Muscle layer of colon (tissue), 2 donors: ENCODE measurements around the gene CDCA5.

Source experiments
- H3K27ac ChIP-seq: one replicate; pipeline ENCODE4 v1.7.0; 2013; ENCODE audit warnings: low read depth, mild to moderate bottlenecking, low read length, moderate library complexity
- H3K27me3 ChIP-seq, 2 donors: one replicate each; pipeline ENCODE4 v1.7.0; 2013; ENCODE audit warnings: low read length in 2 of 2, mild to moderate bottlenecking in 2 of 2; ENCODE audit not compliant: insufficient read depth in 2 of 2, control insufficient read depth in 1 of 2
- H3K36me3 ChIP-seq: one replicate; pipeline ENCODE4 v1.7.0; 2013; ENCODE audit warnings: mild to moderate bottlenecking, low read length; ENCODE audit not compliant: insufficient read depth
- H3K4me1 ChIP-seq: one replicate; pipeline ENCODE4 v1.7.0; 2013; ENCODE audit warnings: mild to moderate bottlenecking, low read length; ENCODE audit not compliant: insufficient read depth
- H3K4me3 ChIP-seq, 2 donors: one replicate each; pipeline ENCODE4 v1.7.0; 2013; ENCODE audit warnings: low read length in 2 of 2, low read depth in 1 of 2, mild to moderate bottlenecking in 1 of 2, moderate library complexity in 1 of 2
- H3K9ac ChIP-seq: one replicate; pipeline ENCODE4 v1.7.0; 2013; ENCODE audit warnings: low read length
- H3K9me3 ChIP-seq: one replicate; pipeline ENCODE4 v1.7.0; 2013; ENCODE audit warnings: mild to moderate bottlenecking, low read length
- donor health status: abdominal sarcoma.
- donor health status: Adenocarcinoma of cecum.

CDCA5 gene

GRCh38 chr11:65110354-65110861 is 26.6 kb upstream of the CDCA5 start:
- peaks cover 31% of the 10 kb centered on the region for H3K4me1 ChIP-seq
- peaks cover 16% of the 10 kb centered on the region for H3K36me3 ChIP-seq
- no peak overlapping the region for H3K9ac ChIP-seq
- H3K9me3 ChIP-seq, result no peaks in the 10 kb centered on the region
- peaks cover 0 to 6% of the 10 kb centered on the region in 2 donors for H3K27me3 ChIP-seq
- H3K4me3 ChIP-seq, result no peak overlapping the region
- H3K27ac ChIP-seq, result peak overlapping the region; percentile 58

GRCh38 chr11:65109231-65110198 is 25.7 kb upstream of the CDCA5 start:
- peaks cover 31% of the 10 kb centered on the region for H3K4me1 ChIP-seq
- no peaks in the 10 kb centered on the region for H3K9me3 ChIP-seq
- H3K9ac ChIP-seq, result no peak overlapping the region
- peaks cover 0 to 6% of the 10 kb centered on the region in 2 donors for H3K27me3 ChIP-seq
- H3K4me3 ChIP-seq, result no peak overlapping the region
- peaks cover 23% of the 10 kb centered on the region for H3K36me3 ChIP-seq
- no peak overlapping the region for H3K27ac ChIP-seq

GRCh38 chr11:65108469-65109123 is 24.8 kb upstream of the CDCA5 start:
- Histone ChIP-seq H3K27ac (no peak overlapping the region), H3K9ac (no peak overlapping the region), H3K36me3 (peaks cover 24% of the 10 kb centered on the region), H3K4me3 (no peak overlapping the region), H3K27me3 (peaks cover 0 to 6% of the 10 kb centered on the region in 2 donors), H3K9me3 (no peaks in the 10 kb centered on the region), H3K4me1 (peaks cover 29% of the 10 kb centered on the region)

GRCh38 chr11:65107751-65108468 is 24.1 kb upstream of the CDCA5 start:
- H3K4me3 ChIP-seq, result no peak overlapping the region
- no peak overlapping the region for H3K27ac ChIP-seq
- no peaks in the 10 kb centered on the region for H3K9me3 ChIP-seq
- H3K36me3 ChIP-seq, result peaks cover 24% of the 10 kb centered on the region
- H3K4me1 ChIP-seq, result peaks cover 22% of the 10 kb centered on the region
- H3K9ac ChIP-seq, result no peak overlapping the region
- H3K27me3 ChIP-seq, result peaks cover 0 to under 1% of the 10 kb centered on the region in 2 donors

GRCh38 chr11:65107078-65107477 is 23.2 kb upstream of the CDCA5 start:
- peaks cover 19% of the 10 kb centered on the region for H3K4me1 ChIP-seq
- no peak overlapping the region for H3K27ac ChIP-seq

GRCh38 chr11:65104628-65105027 is 20.8 kb upstream of the CDCA5 start:
- no peak overlapping the region for H3K9ac ChIP-seq

More at GRCh38 chr11:65107078-65107477, 23.2 kb upstream of the CDCA5 start:
- Histone ChIP-seq H3K36me3 (peaks cover 24% of the 10 kb centered on the region), H3K9me3 (no peaks in the 10 kb centered on the region), H3K9ac (no peak overlapping the region), H3K4me3 (no peak overlapping the region), H3K27me3 (no peaks in the 10 kb centered on the region)

GRCh38 chr11:65103476-65103875 is 19.6 kb upstream of the CDCA5 start:
- no peaks in the 10 kb centered on the region for H3K27me3 ChIP-seq
- H3K4me3 ChIP-seq, result no peak overlapping the region
- no peaks in the 10 kb centered on the region for H3K4me1 ChIP-seq
- H3K9me3 ChIP-seq, result no peaks in the 10 kb centered on the region
- H3K36me3 ChIP-seq, result peaks cover 22% of the 10 kb centered on the region
- no peak overlapping the region for H3K9ac ChIP-seq
- H3K27ac ChIP-seq, result no peak overlapping the region

More at GRCh38 chr11:65104628-65105027, 20.8 kb upstream of the CDCA5 start:
- no peaks in the 10 kb centered on the region for H3K4me1 ChIP-seq
- no peak overlapping the region for H3K27ac ChIP-seq
- no peaks in the 10 kb centered on the region for H3K9me3 ChIP-seq
- H3K27me3 ChIP-seq, result no peaks in the 10 kb centered on the region
- H3K4me3 ChIP-seq, result no peak overlapping the region
- peaks cover 24% of the 10 kb centered on the region for H3K36me3 ChIP-seq

GRCh38 chr11:65102142-65103095 is 18.6 kb upstream of the CDCA5 start:
- peaks cover 27% of the 10 kb centered on the region for H3K36me3 ChIP-seq
- no peak overlapping the region for H3K4me3 ChIP-seq
- H3K4me1 ChIP-seq, result peaks cover under 1% of the 10 kb centered on the region
- no peak overlapping the region for H3K27ac ChIP-seq
- no peaks in the 10 kb centered on the region for H3K27me3 ChIP-seq
- no peak overlapping the region for H3K9ac ChIP-seq
- no peaks in the 10 kb centered on the region for H3K9me3 ChIP-seq

- Histone ChIP-seq H3K4me1 (peaks cover 8% of the 10 kb centered on the region), H3K36me3 (peaks cover 24% of the 10 kb centered on the region), H3K9me3 (no peaks in the 10 kb centered on the region), H3K27ac (no peak overlapping the region), H3K4me3 (no peak overlapping the region), H3K27me3 (no peaks in the 10 kb centered on the region), H3K9ac (no peak overlapping the region)
These were observed 17.0 kb upstream of the CDCA5 start for GRCh38 chr11:65100674-65101350.

- peaks cover 13% of the 10 kb centered on the region for H3K36me3 ChIP-seq
- peak overlapping the region; percentile 86 for H3K27ac ChIP-seq
- H3K9ac ChIP-seq, result no peak overlapping the region
- no peaks in the 10 kb centered on the region for H3K9me3 ChIP-seq
- H3K4me1 ChIP-seq, result peaks cover 12% of the 10 kb centered on the region
- peak overlapping the region; percentile 77 to 85 for H3K4me3 ChIP-seq
- no peaks in the 10 kb centered on the region for H3K27me3 ChIP-seq
These were observed 13.1 kb upstream of the CDCA5 start for GRCh38 chr11:65096926-65097325.
